NOMO-1 treated with DMSO at 0.1 percent for 48 hours (cell line): ENCODE measurements around the gene TMEM254.
"Not testable (repeated sequence)": the region's sequence is repeated elsewhere in the genome, so short reads cannot be mapped to it uniquely, and the experiment has no call there.

ENCODE experiments used
- DNase-seq: peaks from one replicate; lab custom pipeline; 2025; ENCODE audit not compliant: unreplicated experiment; lab: John Stamatoyannopoulos, UW

Gene TMEM254

DNA sequence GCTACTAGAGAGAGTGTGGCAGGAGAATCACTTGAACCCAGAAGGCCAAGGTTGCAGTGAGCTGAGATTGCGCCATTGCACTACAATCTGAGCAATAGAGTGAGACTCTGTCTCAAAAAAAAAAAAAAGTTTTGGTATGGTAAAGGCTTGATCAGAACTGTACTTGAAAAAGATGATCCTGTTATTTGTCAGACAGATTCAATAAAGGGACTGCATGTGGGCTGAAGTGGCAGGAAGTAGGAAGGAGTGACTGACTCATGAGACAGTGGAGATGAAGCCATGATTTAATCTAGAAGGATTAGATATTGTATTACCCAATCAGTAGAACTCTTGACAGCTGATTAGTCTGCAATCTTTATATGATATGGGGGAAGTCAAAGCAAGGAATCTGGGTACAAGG, 2.7 kb upstream of the TMEM254 start:
- DNase-seq, result no peak

DNA sequence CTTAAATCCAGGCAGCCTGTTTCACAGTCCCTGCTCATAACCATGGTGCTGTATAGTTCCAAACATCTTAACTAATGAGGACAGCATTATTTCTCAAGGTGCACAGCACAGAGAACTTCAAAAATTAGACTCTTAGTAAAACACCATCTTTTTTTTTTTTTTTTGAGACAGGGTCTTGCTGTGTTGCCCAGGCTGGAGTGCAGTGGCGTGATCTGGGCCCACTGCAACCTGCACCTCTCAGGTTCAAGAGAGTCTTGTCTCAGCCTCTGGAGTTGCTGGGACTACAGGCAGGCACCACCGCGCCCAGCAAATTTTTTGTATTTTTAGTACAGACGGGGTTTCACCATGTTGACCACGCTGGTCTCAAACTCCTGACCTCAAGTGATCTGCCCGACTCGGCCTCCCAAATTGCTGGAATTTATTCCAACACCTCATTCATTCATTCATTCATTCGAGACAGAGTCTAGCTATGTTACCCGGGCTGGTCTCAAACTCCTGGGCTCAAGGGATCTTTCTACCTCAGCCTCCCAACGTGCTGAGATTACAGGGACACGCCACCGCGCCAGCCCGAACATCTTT, 507 bp upstream of the TMEM254 start:
- DNase-seq, result no peak

DNA sequence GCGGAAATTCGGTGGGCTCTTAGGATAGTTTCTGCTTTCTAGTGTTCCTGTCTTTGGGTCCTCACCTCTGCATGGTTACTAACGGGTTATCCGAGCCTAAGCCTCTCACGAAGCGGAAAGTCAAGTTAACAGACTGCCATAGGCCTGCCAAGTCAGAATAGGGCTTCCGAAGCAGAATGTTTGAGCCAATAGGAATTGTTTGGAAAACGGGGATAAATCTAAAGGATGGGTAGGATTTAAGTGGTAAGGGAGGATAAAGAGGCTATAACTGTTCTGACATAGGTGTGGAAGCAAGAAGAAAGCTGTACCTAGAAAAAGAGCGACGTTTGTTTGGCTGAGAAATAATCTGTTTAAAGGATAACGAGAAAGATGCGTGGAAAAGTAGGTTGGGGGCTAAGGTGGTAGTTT, 851 bp downstream of the TMEM254 start:
- no peak for DNase-seq

DNA sequence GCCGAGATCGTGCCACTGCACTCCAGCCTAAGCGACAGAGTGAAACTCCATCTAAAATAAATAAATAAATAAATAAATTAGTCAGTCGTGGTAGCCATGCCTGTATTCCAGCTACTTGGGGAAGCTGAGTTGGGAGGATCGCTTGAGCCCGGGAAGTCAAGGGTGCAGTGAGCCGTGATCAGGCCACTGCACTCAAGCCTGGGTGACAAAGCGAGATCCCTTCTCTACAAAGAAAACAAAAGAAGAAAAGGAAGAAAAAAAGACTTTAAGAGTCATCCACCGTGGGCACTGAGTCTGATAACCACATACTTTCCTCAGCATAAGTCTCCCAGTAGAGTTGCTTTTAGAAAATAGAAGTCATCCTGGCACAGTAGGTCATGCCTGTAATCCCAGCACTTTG, 2.6 kb downstream of the TMEM254 start:
- no peak for DNase-seq

DNA sequence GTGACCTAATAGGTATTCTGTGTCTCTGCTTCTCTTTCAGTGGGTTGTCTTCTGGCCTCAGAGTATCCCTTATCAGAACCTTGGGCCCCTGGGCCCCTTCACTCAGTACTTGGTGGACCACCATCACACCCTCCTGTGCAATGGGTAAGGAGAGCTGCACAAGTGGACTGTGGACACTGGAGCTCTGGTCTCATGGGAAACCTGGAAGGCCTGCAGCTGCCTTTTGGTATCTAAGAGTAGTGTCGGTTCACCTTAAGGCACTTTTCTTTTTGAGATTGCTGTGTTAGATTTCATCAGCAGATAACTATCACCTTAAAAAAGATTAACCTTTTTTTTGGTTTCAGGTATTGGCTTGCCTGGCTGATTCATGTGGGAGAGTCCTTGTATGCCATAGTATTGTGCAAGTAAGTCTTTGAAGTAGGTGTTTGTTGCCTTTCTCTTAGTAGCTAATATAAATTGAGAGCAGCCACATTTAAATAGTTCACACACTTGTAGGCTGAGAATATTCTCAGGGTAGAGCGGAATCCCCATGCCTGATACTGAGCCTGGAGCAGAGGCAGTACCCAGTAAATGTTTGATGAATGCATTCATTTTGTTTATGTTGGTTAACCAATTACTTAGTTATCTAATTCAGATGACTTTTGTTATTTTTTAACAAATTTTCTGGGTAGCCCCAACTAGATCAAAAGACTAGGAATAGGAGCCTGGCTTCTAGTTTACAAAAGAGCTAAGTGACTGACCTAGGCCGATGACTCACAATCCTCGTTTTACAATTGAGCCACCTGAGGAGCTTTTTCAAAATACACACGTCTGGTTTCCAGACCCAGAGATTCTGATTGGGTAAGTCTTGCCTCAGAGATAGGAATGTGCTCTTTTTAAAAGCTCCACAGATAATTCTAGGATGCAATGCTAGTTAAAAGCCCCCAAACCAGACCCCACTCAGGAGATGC, 3.6 kb downstream of the TMEM254 start:
- no peak for DNase-seq

DNA sequence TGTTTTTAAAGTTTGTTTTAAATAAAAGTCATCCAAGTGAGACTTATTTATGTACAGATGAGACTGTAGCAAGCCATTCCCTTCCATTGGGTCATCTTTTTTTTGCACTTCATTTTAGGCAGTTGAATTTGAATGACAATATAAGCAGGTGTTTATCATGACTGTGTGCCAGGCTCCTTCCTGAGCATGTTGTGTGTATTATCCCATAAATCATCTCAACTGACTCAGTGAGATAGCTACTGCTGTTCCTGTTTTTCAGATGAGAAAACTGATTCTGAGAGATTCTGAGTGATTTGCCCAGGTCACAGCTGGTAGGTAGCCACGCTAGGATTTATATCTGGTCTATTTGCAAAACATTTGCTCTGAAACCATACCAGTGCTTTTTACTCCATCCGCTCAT, 11.7 kb downstream of the TMEM254 start:
- no peak for DNase-seq

DNA sequence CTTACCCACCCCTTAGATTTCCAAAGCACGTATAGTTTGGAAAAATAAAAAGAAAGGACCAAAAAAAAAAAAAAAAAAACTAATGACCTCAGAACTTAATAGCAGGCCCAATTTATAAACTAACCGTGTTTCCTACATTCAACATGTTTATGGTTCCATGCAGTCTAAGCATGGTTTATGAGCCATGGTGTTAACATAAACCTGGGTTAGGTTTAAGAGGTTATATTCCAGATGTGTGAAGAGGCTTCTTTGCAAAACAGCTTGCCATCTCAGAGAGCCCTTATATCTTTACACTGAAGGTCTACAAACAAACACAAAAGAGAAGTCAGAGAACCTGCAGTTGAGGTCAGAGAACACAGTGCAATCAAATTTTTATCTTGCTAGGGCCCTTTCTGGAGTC, 15.8 kb downstream of the TMEM254 start:
- no peak for DNase-seq

DNA sequence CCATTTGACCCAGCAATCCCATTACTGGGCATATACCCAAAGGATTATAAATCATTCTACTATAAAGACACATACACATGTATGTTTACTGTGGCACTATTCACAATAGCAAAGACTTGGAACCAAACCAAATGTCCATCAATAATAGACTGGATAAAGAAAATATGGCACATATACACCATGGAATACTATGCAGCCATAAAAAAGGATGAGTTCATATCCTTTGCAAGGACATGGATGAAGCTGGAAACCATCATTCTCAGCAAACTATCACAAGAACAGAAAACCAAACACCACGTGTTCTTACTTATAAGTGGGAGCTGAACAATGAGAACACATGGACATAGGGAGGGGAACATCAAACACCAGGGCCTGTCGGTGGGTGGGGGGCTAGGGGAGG, 19.8 kb downstream of the TMEM254 start:
- not testable (repeated sequence) for DNase-seq

DNA sequence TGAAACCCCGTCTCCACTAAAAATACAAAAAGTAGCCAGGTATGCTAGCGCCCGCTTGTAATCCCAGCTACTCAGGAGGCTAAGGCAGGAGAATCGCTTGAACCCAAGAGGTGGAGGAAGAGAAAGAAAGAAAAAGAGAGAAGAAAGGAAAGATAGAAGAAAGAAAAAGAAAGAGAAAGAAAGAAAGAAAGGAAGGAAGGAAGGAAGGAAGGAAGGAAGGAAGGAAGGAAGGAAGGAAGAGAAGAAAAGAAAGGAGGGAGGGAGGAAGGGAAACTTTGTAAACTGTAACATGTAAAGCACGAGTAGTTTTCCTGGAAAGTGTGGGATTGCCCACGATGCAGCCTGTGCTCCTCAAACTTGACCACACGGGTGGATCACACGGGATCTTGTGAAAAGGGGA, 20.8 kb downstream of the TMEM254 start:
- not testable (repeated sequence) for DNase-seq

DNA sequence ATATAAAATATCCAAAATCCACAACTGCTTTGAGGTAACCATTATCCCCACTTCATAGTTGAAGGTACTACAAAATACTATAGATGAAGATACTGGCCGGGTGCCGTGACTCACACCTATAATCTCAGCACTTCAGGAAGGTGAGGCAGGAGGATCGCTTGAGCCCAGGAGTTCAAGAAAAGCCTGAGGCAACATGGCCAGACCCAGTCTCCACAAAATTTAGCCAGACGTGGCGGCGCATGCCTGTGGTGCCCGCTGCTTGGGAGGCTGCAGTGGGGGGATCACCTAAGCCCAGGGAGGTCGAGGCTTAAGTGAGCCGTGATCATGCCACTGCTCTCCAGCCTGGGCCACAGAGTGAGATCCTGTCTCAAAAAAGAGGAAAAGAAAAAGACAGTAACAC, 21.7 kb downstream of the TMEM254 start:
- DNase-seq, result no peak

DNA sequence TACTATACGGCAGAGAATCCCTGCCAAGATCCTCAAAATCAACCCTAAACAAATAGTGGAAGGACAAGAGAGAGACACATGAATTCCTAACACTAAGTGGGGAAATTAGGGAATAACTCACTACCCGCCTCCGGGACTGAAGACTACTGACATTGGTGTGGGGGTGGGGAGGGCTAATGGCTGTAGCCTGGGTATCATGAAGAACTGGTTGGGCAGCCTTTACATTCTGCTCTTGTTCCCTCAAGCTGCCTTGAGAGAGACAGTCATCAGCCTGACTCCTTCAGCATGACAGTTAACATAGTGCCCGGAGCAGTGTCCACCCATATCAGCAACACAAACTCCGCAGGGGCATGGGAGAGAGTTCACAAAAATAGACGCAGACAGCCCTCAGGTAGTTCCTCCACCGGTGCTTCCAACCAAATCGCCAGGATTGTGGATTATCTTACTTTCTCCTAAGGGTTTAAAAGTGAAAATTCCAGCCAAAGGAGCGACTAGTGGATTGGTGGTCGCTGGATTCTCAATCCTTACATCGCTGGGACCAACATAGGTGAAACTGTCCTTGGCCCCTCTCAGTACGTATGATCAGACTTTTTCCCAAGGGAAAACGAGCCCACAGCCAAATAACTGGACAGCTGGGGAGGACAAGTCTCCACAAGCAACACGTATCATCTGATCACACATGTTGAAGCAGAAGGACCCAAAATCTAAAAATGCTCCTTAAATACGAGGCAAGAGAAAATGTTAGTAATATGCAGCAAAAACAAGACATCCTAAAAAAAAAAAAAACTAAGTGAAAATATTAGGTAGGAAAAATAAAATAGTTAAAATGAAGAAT, 22.6 kb downstream of the TMEM254 start:
- no peak for DNase-seq

DNA sequence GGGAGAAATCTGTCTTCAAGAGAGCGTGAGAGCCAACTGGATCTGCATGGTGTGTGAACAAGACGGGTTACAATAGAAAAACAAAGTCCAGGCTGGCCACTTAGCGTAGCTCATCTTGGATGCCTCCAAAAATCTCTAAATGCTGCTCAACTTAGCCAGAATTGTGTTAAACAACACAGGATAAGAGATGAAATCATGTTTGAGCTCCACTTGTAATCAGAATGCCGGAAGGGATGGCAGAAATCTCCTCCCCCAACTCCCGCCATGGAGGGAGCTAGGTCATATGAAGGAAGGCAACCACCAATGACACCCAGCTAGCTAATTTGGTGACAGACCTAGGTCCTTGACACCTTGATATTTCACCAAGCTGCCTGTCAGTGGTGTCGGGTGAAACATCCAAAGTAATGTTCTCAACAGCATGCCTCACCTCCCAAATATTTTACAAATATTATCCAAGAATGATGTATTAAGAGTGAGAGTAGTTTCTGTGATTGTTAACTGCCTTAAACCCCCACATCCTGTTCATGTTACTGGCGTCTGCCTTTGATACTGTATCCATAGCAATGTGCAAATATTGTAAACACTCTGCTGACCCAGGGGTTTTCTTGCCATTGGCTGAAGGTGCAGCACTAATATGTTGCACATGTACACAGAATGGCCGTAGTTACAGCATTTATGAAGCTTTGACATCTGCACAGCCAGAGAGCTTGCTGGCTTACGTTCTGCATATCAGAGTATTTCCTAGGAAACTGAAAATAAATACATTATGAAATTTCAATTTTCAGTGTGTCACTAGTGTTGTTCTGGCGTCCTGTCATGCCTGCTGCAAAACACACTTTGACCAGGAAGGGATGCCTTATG, 25.8 kb downstream of the TMEM254 start:
- DNase-seq, result no peak

DNA sequence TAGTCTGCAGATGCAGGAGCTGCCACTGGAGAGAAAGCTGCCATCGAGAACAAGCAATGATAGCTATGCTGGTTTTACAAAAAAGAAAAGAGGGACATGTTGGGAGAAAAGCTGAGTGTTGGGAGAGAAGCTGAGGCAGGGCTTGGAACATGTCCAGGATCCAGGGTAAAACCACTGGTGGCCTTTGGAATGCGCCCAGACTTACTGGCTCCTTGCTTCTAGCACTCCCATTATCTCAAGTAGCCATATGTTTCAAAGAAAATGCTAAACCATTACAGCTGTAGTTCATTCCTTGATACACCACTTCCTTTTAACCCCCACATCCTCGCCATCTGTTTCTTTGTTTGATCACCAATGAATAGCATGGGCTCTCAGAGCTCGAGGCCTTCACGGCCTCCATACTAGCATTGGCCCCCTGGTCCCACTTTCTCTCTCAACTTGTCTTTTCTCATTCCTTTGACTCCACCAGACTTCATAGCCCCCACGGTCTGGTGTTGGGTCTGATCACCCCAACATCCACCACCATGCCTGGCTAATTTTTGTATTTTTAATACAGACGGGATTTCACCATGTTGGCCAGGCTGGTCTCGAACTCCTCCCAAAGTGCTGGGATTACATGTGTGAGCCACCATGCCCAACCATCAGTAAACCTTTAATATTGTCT, 30.2 kb downstream of the TMEM254 start:
- DNase-seq, result no peak

DNA sequence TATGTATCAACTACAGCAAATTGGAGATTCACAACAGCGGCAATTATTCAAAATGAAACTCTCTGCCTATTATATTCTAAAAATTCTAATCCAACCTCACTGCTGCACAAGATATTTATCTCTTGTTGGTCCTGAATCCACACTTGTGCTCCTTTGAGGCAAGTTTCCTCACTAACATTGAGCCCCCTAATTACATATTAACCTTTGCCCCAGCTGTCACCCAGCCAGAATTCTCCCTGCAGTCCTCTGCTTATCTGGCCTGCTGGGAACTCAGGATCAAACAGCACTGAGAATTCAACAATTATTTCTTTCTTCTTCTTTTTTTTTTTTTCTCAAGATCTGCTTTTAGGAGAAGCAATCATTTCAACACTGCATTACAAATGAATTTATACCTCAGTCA, 32.5 kb downstream of the TMEM254 start:
- DNase-seq, result no peak

DNA sequence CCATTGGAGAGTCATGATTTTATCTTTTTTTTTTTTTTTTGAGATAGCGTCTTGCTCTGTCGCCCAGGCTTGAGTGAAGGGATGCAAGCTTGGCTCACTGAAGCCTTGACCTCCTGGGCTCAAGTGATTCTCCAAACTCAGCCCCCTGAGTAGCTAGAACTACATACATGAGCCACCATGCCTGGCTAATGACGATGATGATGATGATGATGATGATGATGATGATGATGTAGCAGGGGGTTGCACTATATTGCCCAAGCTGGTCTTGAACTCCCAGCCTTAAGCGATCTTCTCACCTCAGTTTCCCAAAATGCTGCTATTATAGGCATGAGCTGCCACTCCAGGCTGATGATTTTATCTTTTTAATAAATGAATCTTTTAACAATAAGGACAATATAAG, 40.2 kb downstream of the TMEM254 start:
- no peak for DNase-seq

DNA sequence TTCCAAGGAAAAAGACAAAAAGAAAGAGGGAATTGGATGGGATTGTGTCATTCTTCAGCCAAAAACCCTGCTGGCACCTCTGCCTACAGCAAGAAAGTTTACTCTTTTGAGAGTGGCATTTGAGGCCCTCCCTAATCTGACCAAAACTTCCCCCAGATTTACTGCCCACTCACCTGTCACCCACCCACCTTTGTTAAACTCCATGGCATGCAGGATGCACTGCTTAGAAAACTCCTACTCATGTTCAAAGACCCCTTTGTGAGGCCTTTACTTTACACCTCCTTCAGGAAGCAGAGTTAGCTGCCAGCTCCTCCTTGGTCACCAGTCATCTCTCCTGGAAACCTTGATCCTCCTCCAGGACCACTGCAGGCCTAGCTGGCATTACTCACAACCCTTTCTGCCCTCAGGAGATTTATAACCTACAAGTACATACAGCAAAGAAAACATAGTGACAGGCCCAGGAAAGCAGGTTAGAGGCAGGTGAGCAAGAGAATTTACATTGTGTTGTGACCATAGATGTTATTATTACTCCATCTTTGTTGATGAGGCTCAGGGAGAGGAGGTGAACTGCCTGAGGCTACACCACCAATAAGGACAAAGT, 43.7 kb downstream of the TMEM254 start:
- no peak for DNase-seq

DNA sequence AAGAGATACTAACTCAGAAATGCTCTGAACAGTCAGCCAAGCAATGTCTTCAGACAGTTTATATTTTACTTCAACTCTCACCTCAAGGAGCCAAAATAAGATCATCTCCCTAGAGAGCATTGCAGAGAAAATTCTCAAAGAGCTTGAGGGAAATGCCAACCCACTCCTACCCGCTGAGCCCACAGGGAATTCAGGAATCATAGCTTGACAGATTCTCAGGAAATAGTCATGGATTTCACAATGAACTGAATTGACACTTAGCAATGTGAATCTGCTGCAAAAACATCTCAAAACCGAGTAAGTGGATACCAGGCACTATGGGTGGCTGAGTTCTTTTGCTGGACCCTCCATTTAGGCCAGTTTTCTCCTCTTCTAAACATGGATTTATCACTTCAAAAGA, 44.3 kb downstream of the TMEM254 start:
- DNase-seq, result no peak

DNA sequence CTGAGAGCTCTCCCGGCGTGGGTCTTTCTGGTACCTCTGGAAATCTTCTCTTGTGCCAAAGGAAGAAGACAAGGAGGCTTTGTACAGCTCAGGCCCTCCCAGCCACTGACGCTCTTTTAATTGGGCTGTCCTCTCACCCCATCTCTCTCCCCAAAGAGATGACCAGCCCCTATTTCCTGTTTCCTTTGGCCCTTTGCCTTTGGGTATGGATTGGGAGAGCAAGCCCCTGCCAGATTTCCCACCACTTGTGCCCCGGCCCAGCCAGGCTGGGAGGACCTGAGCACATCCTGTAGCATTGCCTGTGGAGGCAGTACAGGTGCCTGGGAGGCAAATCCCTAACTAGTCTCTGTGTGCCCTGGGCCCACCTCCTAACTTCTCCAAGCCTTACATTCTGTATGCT, 48.4 kb downstream of the TMEM254 start:
- no peak for DNase-seq

DNA sequence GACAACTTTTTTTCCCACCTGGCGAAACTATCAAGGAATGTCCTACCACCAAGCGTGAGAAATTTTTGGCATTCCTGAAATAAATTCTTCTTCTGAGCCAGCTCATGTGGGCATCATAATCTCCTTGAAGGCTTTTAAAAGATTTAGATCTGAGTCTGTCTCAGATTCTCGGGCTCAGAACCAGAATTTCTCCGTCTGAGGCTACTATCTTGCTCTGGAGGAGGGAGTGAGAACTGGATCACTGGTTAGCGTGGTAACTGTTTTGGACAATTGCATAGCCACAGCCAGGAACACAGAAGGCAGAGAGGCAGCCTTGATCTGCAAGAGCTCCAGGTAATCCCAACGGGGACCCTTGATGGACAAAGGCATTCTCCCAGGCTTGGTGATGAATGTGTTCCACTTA, 53.0 kb downstream of the TMEM254 start:
- no peak for DNase-seq
